COLO668 (cell line): ENCODE results near the gene CPEB2.

Source experiments
- DNase-seq: peaks from one replicate; lab custom pipeline; 2025; ENCODE audit not compliant: unreplicated experiment; lab: John Stamatoyannopoulos, UW

The CPEB2 gene

DNA sequence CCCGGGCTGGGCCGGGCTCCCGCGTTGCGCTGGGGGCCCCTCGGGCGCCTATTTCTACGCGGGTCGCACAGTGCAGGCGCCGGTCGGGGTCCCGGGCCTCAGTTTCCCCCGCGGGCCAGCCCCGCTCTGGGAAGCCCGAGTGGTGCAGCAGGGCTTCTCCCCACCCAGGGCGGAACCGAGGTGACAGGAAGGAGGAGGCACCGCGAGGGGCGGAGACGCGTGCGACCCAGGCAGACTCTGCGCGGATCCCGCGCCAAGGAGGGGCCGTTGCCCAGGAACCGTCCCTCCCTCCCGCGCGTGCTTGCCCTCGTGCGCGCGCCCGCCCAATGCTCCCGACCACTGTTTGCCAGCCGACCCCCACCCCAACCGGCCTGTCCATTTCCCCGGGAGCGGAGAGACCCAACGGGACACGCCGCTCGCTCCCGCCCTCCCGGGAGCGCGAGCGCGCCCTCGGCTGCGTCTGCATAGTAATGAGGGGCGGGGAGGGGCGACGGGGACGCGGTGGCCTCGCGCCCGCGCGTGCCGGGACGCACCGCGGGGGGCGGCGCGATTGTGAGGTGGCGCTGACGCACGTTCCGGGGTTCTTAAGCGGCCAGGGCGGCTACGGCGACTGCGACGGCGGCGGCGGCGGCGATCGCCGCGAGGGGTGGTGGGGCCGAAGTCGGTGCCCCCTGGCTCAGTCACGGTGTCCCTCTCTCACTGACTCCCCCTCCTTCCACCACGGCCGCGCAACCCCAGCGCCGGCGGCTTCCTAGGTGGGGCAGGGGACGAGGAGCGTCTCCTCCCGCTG, at the start of gene CPEB2:
Gene CPEB2 (plus strand): TSS at position 613 of the 790 bp plus-strand sequence. CDS start 193 bp downstream, outside the sequence.
- peak; percentile 98 for DNase-seq

GRCh38 chr4:14958436-14958835, 43.8 kb upstream of the CPEB2 start:
- DNase-seq: no peak

DNA sequence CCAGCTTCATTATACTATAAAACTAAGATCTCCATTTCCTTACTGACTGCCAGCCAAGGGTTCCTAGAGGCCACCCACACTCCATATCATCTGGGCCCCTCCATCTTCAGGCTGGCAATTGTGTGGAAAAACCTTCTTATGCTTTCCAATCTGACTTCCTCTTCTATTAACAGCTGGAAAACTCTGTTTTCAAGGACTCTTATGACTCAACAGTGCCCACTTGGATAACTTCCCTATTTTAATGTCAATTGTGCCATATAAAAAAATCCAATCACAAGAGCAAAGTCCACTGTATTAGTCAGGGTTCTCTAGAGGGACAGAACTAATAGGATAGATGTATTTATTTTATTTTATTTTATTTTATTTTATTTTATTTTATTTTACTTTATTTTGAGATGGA, 41.0 kb upstream of the CPEB2 start:
- no peak for DNase-seq

DNA sequence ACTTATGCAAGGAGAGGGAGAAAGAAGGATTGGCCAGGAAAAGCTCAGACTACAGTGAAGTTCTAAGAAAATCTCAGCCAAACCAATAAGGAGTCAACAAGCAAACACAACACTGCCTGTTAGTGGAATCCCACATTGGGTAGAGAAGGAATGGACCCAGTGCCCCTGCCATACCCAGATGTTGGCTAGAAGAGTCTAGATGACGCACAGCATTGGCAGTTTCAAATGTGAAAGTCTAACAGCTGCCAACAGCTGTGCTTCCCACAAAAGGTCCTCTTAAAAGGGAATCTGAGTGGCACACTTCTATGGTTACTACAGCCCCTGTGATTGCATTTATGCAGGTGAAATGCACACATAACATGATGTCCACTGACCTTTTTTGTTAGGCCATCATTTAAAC, 37.2 kb upstream of the CPEB2 start:
- DNase-seq: no peak

DNA sequence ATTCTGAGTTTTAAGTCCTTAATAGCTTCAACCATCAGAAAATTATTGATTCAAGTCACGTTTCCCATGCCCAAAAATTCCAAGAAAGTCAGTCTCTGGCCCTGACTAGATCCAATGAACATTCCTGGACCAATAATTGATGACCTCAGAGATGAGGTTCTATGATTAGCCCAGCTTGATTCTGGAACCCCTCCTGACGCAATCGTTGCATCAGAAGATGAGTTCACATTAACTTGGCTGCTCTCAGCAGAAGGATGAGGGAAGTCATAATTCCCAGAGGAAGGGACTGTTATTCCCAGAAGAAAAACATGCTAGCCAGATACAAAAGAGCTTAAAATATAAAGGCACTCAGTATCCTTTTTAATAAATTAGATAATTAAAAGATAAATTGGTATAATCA, 34.3 kb upstream of the CPEB2 start:
- no peak for DNase-seq

DNA sequence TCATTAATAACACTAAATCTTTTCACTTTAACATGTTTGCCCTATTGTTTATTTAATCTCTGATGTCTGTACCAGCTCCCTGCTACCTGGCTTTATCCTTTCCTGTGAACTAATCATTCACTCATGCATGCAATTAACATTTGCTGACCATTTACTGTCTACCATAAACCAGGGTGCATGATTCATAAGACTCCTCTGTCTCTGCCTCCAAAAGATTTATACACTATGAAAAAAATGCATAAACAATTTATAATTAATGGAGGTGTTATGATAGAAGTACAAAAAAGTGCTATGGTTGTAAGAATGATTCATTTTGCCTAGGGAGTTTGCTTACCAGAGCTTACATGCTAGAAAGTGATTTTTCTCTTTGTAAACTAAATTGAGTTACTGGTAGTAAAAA, 24.5 kb upstream of the CPEB2 start:
- DNase-seq: no peak

GRCh38 chr4:14984448-14984847, 17.8 kb upstream of the CPEB2 start:
- no peak for DNase-seq

DNA sequence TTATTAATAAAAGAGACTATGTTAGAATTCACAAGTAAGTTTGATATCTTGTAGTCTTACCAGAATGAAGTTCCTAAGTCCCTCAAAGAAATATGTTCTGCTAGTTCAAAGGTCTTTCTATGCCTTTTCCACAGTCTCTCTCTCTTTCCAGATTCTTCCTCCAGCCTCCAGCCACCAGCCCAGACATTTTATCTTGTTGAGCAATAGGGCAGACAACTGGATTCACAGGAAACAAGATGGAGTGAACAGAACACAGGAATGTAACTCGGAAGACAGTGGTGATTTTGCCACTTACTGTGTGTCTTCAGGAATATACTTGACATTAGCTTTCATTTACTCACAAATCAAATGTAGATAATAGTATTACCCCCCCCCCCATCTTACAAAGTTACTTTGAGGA, 17.1 kb upstream of the CPEB2 start:
- no peak for DNase-seq

GRCh38 chr4:14985843-14986242, 16.4 kb upstream of the CPEB2 start:
- DNase-seq: no peak

- no peak for DNase-seq
Measured at GRCh38 chr4:14987054-14987453, 15.2 kb upstream of the CPEB2 start.

DNA sequence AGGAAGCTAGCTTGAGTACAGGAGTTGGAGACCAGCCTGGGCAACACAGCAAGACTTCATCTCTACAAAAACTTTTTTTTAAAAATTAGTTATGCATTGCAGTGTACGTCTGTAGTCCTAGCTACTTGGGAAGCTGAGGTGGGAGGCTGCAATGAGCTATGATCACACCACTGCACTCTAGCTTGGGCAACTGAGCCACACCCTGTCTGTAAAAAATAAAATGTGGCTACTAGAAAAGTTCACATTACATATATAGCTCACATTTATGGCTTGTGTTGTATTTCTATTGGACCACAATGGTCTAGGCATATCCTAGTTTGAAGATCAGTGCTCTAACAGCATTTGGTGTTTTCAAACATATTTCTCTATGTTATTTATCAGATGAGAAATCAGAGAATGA, 11.8 kb upstream of the CPEB2 start:
- DNase-seq: no peak

- no peak for DNase-seq
Measured at GRCh38 chr4:14994242-14994641, 8.0 kb upstream of the CPEB2 start.

- DNase-seq: peak; percentile 64
Measured at GRCh38 chr4:15001248-15001868, 923 bp upstream of the CPEB2 start.

GRCh38 chr4:15002659-15003400, 549 bp downstream of the CPEB2 start:
- DNase-seq: peak; percentile 81

DNA sequence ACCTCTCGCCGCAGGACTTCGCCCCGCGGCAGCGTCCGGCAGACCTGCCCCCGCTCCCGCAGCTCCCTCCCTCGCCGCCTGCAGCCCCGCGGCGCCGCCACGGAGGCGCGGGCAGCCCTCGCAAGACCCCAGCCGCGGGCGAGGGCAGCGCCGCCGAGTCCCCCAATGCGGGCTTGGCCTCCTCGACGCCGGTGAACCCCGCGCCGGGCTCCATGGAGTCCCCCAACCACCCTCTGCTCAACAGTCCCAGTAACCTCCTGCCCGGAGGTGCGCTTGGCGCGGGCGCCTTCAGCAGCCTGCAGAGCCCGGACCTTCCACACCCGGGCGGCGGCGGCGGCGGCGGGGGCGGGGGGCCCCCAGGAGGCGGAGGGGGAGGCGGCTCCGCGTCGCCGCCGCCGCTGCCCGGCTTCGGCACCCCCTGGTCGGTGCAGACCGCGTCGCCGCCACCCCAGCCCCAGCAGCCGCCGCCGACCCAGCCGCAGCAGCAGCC, 1.2 kb downstream of the CPEB2 start:
- DNase-seq: peak; percentile 79

DNA sequence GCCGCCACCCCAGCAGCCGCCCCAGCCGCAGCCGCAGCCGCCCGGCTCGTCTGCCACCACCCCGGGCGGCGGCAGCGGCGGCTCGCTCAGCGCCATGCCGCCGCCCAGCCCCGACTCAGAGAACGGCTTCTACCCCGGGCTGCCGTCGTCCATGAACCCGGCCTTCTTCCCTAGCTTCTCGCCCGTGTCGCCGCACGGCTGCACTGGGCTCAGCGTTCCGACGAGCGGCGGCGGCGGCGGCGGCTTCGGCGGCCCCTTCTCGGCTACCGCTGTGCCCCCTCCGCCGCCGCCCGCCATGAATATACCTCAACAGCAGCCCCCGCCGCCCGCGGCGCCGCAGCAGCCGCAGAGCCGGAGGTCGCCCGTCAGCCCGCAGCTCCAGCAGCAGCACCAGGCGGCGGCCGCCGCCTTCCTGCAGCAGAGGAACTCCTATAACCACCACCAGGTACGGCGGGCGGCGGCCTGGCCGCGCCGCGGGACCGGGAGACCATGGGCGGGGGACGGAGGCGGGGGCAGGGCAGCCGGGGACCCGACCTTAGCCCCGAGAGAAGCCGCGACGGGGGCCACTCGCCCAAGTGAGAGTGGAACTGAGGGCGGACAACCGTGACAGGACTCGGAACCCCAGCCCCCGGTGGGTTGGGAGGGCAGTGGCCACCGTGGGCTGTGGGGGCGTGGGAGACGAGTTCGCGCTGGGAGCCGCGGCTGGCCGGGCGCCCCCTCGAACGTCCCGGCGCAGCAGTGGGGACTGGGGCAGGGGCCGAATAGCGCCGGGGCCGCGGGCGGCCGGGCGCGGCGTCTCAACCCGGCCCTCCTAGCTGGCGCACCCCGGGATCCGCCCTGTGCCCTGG, 1.8 kb downstream of the CPEB2 start:
- DNase-seq: peak; percentile 79

DNA sequence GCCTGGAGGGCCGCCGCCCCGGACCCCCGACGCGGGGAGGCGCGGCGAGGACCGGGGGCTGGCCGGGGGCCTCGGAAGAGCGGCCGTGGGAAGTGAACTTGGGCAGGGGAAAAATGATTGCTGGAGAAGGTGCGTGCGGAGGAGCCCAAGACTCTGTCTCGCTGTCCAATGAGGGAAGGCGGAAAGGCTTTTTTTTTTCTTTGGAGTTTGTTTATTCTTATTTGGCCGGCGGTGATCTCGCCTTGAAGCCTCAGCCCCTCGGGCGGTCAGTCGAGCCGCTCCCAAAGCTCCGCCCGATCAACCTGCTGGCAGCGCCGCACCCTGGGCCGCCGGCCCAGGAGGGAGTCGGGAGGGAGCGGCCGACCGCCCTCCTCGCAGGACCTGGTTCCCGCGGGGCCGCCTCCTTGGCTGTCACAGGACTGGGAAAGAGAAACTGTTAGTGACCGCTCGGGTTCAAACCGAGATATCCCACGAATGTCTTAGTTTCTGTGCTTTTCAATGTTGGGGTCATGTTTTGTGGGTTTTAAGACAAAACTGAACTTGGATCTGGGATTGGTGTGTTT, 2.5 kb downstream of the CPEB2 start:
- DNase-seq: peak; percentile 74

DNA sequence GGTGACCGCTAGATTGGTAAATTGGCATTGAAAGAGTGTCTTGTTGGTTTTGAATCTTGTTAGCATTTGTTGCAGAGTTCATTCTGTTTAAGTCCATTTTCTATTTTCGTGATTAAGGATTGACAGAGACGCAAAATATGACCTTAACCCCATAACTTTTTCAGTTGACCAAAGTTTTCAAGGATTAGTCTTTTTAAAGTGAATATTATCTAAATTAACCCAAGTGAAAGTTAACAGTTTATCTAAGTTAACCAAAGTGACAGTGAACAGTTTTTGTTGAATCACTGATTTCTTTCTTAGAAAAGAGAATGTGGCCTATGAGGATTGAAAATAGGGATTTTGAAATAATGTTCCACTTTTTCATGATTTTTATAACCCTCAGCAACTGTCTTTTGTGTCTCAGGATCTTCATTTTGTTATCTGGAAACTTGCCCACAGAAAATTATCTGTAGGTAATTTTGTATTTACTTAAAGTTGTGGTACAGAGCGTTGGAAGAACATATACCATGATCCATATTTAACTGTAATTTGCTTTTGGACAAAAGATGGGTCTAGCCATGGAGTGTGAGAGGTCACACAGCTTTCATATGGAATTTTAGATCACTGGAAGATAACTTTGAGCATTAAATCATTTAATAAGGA, 3.3 kb downstream of the CPEB2 start:
- no peak for DNase-seq

DNA sequence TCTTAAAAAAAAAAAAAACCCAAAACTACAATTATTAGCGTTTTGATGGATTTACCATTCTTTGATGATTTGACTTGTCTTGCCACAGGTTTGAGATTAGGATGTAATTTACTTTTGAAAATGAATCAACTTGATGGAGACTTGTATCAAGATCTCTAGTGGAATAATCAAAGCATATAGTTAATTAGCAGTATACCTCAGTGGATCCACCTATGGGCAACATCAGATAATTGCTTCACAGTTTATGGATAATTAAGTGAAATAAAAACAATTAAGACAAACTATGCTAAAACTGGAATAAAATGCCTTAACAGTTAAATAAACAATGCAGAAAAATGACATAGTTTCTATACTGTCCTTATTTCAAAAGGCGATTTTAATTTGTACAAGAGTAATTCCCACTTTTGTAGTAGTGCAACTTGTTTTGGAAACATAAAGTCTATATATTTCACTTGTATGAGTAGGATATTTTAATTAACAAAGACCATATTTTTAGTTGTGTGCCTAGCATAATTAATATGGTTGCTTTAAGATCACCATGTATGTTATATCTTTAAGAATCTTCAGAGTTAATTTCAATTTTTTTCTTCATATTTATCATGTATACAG, 4.2 kb downstream of the CPEB2 start:
- no peak for DNase-seq

DNA sequence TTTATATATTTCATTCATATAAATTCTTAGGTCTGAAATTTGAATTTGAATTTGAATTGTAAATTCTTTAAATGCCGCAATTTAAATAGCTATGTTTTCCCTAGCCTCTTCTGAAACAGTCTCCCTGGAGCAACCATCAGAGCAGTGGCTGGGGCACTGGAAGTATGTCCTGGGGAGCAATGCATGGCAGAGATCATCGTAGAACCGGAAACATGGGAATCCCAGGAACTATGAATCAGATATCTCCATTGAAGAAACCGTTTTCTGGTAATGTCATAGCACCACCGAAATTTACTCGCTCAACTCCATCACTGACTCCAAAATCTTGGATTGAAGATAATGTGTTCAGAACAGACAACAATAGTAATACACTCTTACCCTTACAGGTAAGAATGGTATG, 4.9 kb downstream of the CPEB2 start:
- DNase-seq: no peak
